ENCODE data around the gene SPO11.

DNA sequence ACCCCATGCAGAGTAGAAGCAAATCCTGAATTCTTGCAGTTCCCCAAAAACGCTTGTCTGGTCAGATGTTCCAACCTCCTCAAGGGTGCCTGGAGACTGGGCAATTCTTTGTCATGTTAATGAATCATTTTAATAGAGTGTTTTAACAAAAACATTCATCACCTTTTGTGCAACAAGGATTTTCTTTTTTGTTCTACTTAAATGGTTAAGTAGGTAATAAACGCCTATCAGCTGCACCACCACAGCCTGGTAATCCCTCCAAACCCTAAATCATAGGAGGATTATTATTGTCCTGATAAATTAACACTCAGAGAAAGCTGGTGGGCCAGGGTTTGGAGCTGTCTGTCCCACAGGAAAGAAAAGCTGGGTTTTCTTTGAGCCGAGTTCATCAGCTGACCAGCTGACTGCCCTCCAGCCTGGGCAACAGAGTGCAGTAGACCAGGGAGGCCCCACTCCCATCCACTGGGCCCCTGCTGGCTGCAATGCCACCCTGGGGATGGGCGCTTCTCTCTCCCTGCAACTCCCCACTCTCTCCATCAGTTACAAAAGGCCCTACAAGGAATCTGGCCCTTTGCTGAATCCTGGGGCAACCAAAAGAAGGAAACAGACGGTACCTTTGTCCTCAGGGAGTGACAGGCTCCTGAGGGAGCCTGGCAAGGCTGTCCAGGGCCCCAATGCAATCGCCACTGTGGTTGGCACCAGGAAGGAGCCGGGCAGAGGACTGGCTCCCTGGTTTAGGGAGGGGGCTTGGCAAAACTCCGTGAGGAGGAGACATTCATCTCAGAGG, 40.0 kb upstream of the SPO11 start:
- TF ChIP-seq, protein P1, sequence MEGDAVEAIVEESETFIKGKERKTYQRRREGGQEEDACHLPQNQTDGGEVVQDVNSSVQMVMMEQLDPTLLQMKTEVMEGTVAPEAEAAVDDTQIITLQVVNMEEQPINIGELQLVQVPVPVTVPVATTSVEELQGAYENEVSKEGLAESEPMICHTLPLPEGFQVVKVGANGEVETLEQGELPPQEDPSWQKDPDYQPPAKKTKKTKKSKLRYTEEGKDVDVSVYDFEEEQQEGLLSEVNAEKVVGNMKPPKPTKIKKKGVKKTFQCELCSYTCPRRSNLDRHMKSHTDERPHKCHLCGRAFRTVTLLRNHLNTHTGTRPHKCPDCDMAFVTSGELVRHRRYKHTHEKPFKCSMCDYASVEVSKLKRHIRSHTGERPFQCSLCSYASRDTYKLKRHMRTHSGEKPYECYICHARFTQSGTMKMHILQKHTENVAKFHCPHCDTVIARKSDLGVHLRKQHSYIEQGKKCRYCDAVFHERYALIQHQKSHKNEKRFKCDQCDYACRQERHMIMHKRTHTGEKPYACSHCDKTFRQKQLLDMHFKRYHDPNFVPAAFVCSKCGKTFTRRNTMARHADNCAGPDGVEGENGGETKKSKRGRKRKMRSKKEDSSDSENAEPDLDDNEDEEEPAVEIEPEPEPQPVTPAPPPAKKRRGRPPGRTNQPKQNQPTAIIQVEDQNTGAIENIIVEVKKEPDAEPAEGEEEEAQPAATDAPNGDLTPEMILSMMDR (conservative IDR thresholded peaks at IDR 0.05; ENCODE audit: low read length), result no peak
- TF ChIP-seq EZH2phosphoT487 (IDR thresholded peaks at IDR 0.05; ENCODE audit: borderline replicate concordance), result no peak

All from Loucy (cell line).